Adrenal gland (tissue), 12 donors: Measurements from ENCODE around the gene PPM1J. TPM values are rescaled to one million over a fixed set of nuclear protein-coding genes. Genes with fewer than 3 reads are reported as not detected.
A peak's percentile ranks its signal among the peaks of the same experiment; 100 is the strongest.

Source experiments
- DNase-seq, 7 donors: peaks; one replicate each; pipeline ENCODE4 v3.0.0-alpha.2; 2019 to 2020
- H3K27ac ChIP-seq, 5 donors: fragments of 200-600 bp; sonication (generic) in 4 of 5; 1 replicate in 3 of 5; 2 replicates in 2 of 5; pipeline versions ENCODE4 v1.5.1 to v1.8.0; 2016 to 2020; ENCODE audit warnings: mild to moderate bottlenecking in 1 of 5
- H3K27me3 ChIP-seq: fragments of 200-600 bp; 2 replicates; pipeline ENCODE4 v1.8.0; 2021
- H3K36me3 ChIP-seq, 2 donors: fragments of 200-600 bp; replicated peaks in 1 of 2; 1 replicate in 1 of 2; 2 replicates in 1 of 2; pipeline versions ENCODE4 v1.5.1 to v1.8.0; 2018 to 2022
- H3K4me1 ChIP-seq, 2 donors: fragments of 200-600 bp; replicated peaks in 1 of 2; 1 replicate in 1 of 2; 2 replicates in 1 of 2; pipeline versions ENCODE4 v1.5.1 to v1.8.0; 2018 to 2021
- H3K4me3 ChIP-seq, 4 donors: fragments of 200-600 bp; sonication (generic) in 3 of 4; one replicate each; pipeline ENCODE4 v1.5.1; 2016 to 2018
- H3K9me3 ChIP-seq, 3 donors: fragments of 200-600 bp; sonication (generic) in 1 of 3; replicated peaks in 1 of 3; 1 replicate in 2 of 3; 2 replicates in 1 of 3; pipeline versions ENCODE4 v1.5.1 to v1.8.0; 2016 to 2021
- CTCF ChIP-seq, 6 experiments: fragments of 450-650 bp in 4 of 6; fragments of 200-600 bp in 2 of 6; sonication (generic) in 1 of 6; IDR thresholded peaks; 1 replicate in 5 of 6; 2 replicates in 1 of 6; pipeline versions ENCODE4 v1.5.1 to v1.8.0; 2016 to 2021; ENCODE audit warnings: antibody characterized with exemption in 6 of 6, mild to moderate bottlenecking in 2 of 6, moderate library complexity in 1 of 6
- POLR2A ChIP-seq, 2 donors: fragments of 450-650 bp; IDR thresholded peaks; one replicate each; pipeline ENCODE4 v1.6.1; 2017; ENCODE audit warnings: antibody characterized with exemption in 2 of 2, mild to moderate bottlenecking in 2 of 2, moderate library complexity in 1 of 2
- WGBS, 4 donors: extraction: QIAGEN DNeasy Blood & Tissue Kit in 2 of 4; methylation state at CpG; one replicate each; pipeline versions ENCODE4 v1.1.5 to v1.1.7; 2013 to 2017; 5-methylcytosine and 5-hydroxymethylcytosine counted together
- intact Hi-C, 2 donors: fragments of 100-400 bp; cut with DNase I; formaldehyde crosslinking; loops; one replicate each; pipeline versions ENCODE4 v1.14.1 to v1.15.0; 2022 to 2023
- polyA plus RNA-seq, 3 donors: library from polyadenylated mRNA; stranded (reverse); fragments of 200-250 nt in 2 of 3; fragments of 350-450 nt in 1 of 3; fragmentation: Illumina TruSeq in 1 of 3; extraction: RNeasy Lipid Tissue Mini Kit (QIAGEN cat#74804) in 1 of 3; gene quantifications; one replicate each; pipeline ENCODE4 v1.2.3, GENCODE V29; 2013 to 2014
- total RNA-seq, 9 donors: library from RNA; depleted of rRNA in 4 of 9; stranded (reverse); fragments of >200 nt in 4 of 9; fragments of 120-200 nt in 1 of 9; fragmentation: NEBNext Ultra II Directional in 1 of 9; extraction: Animal tissue kit (Norgen Biotek cat#: 25700) in 1 of 9; gene quantifications; one replicate each; pipeline versions ENCODE4 v1.1.0 to v1.2.4, GENCODE V29; 2013 to 2023
- donor health status: healthy with polysubstance abuse.
- donor health status: Bipolar disorder and iron deficiency.
- donor health status: DM: yes; HTN: yes; CAD: no.
- donor health status: DM: no; HTN: no; CAD: no.
- donor health status: DM: no; HTN: no; CAD: no.
- donor health status: DM: yes; HTN: yes; CAD: no.

PPM1J gene
- total and polyA plus RNA-seq, 12 donors: 0.31 to 5.1 (median 1.0) TPM; not detected in 1

- Histone ChIP-seq H3K36me3 (peaks cover 0 to 20% of the 10 kb centered on the region in 2 donors), H3K27me3 (no peaks in the 10 kb centered on the region), H3K27ac (peak within 1 kb of the TSS; percentile 56 to 95 (median 92)), H3K4me3 (peak within 1 kb of the TSS; percentile 85 to 99 (median 93)), H3K4me1 (peaks cover 25 to 39% of the 10 kb centered on the region in 2 donors), H3K9me3 (no peaks in the 10 kb centered on the region)
- intact Hi-C loops: loop anchor here (5.0 kb wide), 5 partner anchors 34 to 319 kb away; partner anchors contain the start of genes CAPZA1 (in 1 of the 2), CTTNBP2NL (in 1 of the 2), MOV10 (in 1 of the 2) and ST7L (in 1 of the 2)
- DNase-seq: peak; percentile 55 to 79 (median 72)
- 1 to 2% (median 1%) methylated on average over 12 to 61 of the region's 61 CpGs for WGBS, 4 donors
- TF ChIP-seq CTCF (IDR thresholded peaks at IDR 0.05) (peak in 1 of 6 experiments; percentile 2), POLR2A (IDR thresholded peaks at IDR 0.05) (peak; percentile 68 to 78)
Measured at GRCh38 chr1:112706505-112707220, 8.5 kb downstream of the PPM1J start, which contains the start of gene RHOC. Gene RHOC (minus strand): TSS chr1:112707127. CDS start chr1:112703799, 3,328 bp downstream.

GRCh38 chr1:112704934-112705627 lies 10.1 kb downstream of the PPM1J start:
- H3K27ac ChIP-seq: peak overlapping the region; percentile 45 to 95 (median 88)
- H3K4me3 ChIP-seq: peak overlapping the region in 2 of 4 donors; percentile 85 to 99
- intact Hi-C loops: loop anchor here (5.0 kb wide), 5 partner anchors 33 to 318 kb away; partner anchors contain the start of genes CAPZA1 (in 1 of the 2), CTTNBP2NL (in 1 of the 2), MOV10 (in 1 of the 2) and ST7L (in 1 of the 2)
- DNase-seq: peak; percentile 87 to 97 (median 94)
- peaks cover 0 to 28% of the 10 kb centered on the region in 2 donors for H3K36me3 ChIP-seq
- H3K27me3 ChIP-seq: no peaks in the 10 kb centered on the region
- peak; percentile 62 to 91 for TF ChIP-seq POLR2A (IDR thresholded peaks at IDR 0.05)
- TF ChIP-seq CTCF (IDR thresholded peaks at IDR 0.05): no peak
- 0 to 5% (median 2%) methylated on average over 11 to 13 of the region's 13 CpGs for WGBS, 4 donors
- H3K4me1 ChIP-seq: peaks cover 41 to 55% of the 10 kb centered on the region in 2 donors
- no peaks in the 10 kb centered on the region for H3K9me3 ChIP-seq

- Histone ChIP-seq H3K4me3 (peak overlapping the region in 1 of 4 donors; percentile 85), H3K4me1 (peaks cover 47 to 61% of the 10 kb centered on the region in 2 donors), H3K27me3 (no peaks in the 10 kb centered on the region), H3K9me3 (no peaks in the 10 kb centered on the region), H3K36me3 (peaks cover 0 to 35% of the 10 kb centered on the region in 2 donors), H3K27ac (peak overlapping the region; percentile 45 to 95 (median 88))
- intact Hi-C loops: no loop called here
- DNase-seq: peak in 3 of 7 donors; percentile 30 to 48 (median 44)
- TF ChIP-seq POLR2A (IDR thresholded peaks at IDR 0.05): no peak
- no peak for TF ChIP-seq CTCF (IDR thresholded peaks at IDR 0.05)
- 28 to 50% (median 35%) methylated on average over 3 to 7 of the region's 7 CpGs for WGBS, 4 donors
Measured at GRCh38 chr1:112704391-112704933, 10.7 kb downstream of the PPM1J start.
